Hepatocyte (in vitro differentiated cells): ENCODE data around the gene TMEM63A. TPM values are rescaled to one million over a fixed set of nuclear protein-coding genes. Genes with fewer than 3 reads are reported as not detected.

ENCODE experiments used
- DNase-seq: peaks from one replicate; pipeline ENCODE4 v3.0.0-alpha.2; 2016; ENCODE audit warnings: low spot score
- H2AFZ ChIP-seq: fragments of 200-600 bp; sonication (generic); 2 replicates; pipeline ENCODE4 v1.6.0; 2016; ENCODE audit warnings: antibody characterized with exemption, mild to moderate bottlenecking
- H3K27ac ChIP-seq: fragments of 200-600 bp; sonication (generic); 2 replicates; pipeline ENCODE4 v1.5.1; 2016; ENCODE audit warnings: mild to moderate bottlenecking
- H3K27me3 ChIP-seq: fragments of 200-600 bp; sonication (generic); 2 replicates; pipeline ENCODE4 v1.6.1; 2016
- H3K36me3 ChIP-seq: fragments of 200-600 bp; sonication (generic); replicated peaks from 2 replicates; pipeline ENCODE4 v1.5.1; 2016; ENCODE audit warnings: low read depth; ENCODE audit not compliant: insufficient read depth
- H3K4me1 ChIP-seq: fragments of 200-600 bp; sonication (generic); 2 replicates; pipeline ENCODE4 v1.5.1; 2016; ENCODE audit warnings: mild to moderate bottlenecking, moderate library complexity; ENCODE audit not compliant: insufficient read depth
- H3K4me2 ChIP-seq: fragments of 200-600 bp; sonication (generic); 2 replicates; pipeline ENCODE4 v1.6.0; 2016
- H3K4me3 ChIP-seq: fragments of 200-600 bp; sonication (generic); 2 replicates; pipeline ENCODE4 v1.5.1; 2016; ENCODE audit warnings: mild to moderate bottlenecking
- H3K79me2 ChIP-seq: fragments of 200-600 bp; sonication (generic); 2 replicates; pipeline ENCODE4 v1.6.0; 2017; ENCODE audit warnings: mild to moderate bottlenecking
- H3K9me2 ChIP-seq: fragments of 200-600 bp; sonication (generic); replicated peaks from 2 replicates; pipeline ENCODE4 v1.6.0; 2017; ENCODE audit warnings: mild to moderate bottlenecking; ENCODE audit not compliant: insufficient read depth
- H3K9me3 ChIP-seq: fragments of 200-600 bp; sonication (generic); 2 replicates; pipeline ENCODE4 v1.5.1; 2016; ENCODE audit warnings: low read depth, mild to moderate bottlenecking
- H4K20me1 ChIP-seq: fragments of 200-600 bp; sonication (generic); 2 replicates; pipeline ENCODE4 v1.6.0; 2016; ENCODE audit warnings: mild to moderate bottlenecking; ENCODE audit not compliant: insufficient read depth, poor library complexity, severe bottlenecking
- EZH2 ChIP-seq: fragments of 200-600 bp; sonication (generic); IDR thresholded peaks from 2 replicates; pipeline ENCODE4 v1.6.1; 2016; ENCODE audit warnings: antibody characterized with exemption, mild to moderate bottlenecking, borderline replicate concordance
- EZH2phosphoT487 ChIP-seq: fragments of 200-600 bp; sonication (generic); IDR thresholded peaks from one replicate; pipeline ENCODE4 v1.6.1; 2018; ENCODE audit warnings: antibody characterized with exemption, mild to moderate bottlenecking, low read depth, moderate library complexity; ENCODE audit not compliant: unreplicated experiment, severe bottlenecking
- WGBS: methylation state at CpG from one replicate; pipeline ENCODE4 v1.1.6; 2016; ENCODE audit warnings: low lambda C conversion rate; ENCODE audit errors: missing lambda C conversion rate; 5-methylcytosine and 5-hydroxymethylcytosine counted together
- polyA plus RNA-seq: library from polyadenylated mRNA; unstranded; fragments of >200 nt; fragmentation: Nextera tagmentation; extraction: Ambion mirVana; gene quantifications from 2 replicates; pipeline ENCODE4 v1.2.1, GENCODE V29; 2016
- total RNA-seq: library from RNA; depleted of rRNA; stranded (reverse); fragments of >200 nt; gene quantifications from 2 replicates; pipeline ENCODE4 v1.2.3, GENCODE V29; 2014
- TF ChIP-seq, protein P1 (sequence below): fragments of 200-600 bp; sonication (generic); IDR thresholded peaks from 2 replicates; pipeline ENCODE4 v1.5.1; 2016; ENCODE audit warnings: antibody characterized with exemption, mild to moderate bottlenecking; ENCODE audit not compliant: poor library complexity

Gene TMEM63A
- total and polyA plus RNA-seq, 2 experiments from 2014 or later, result 38.8 to 47.5 TPM

DNA sequence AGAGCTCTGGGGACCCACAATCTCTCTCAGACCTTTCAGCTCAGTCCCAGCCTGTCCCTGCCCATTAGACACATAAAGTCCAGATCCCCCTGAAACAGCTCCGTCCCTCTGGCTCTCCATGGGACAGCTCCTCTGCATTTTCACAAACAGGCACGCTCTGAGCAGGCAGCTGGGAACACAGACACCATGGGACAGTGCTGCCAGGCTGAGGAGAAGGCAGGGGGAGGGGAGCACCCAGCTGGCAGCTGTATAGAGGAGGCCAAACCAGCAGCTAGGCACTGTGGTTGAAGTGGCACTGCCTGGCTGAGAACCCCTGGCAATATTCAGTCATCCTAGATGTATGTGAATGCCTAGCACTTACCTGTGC is 2.0 kb downstream of the TMEM63A start:
- Histone ChIP-seq H3K4me1 (peaks cover 49% of the 10 kb centered on the region), H3K4me3 (no peak overlapping the region), H4K20me1 (no peaks in the 10 kb centered on the region), H3K27ac (peak overlapping the region; percentile 98), H3K36me3 (no peaks in the 10 kb centered on the region), H2AFZ (no peak overlapping the region), H3K9me3 (no peaks in the 10 kb centered on the region), H3K27me3 (no peaks in the 10 kb centered on the region), H3K79me2 (peaks cover 58% of the 10 kb centered on the region), H3K9me2 (no peaks in the 10 kb centered on the region), H3K4me2 (peak overlapping the region; percentile 99)
- TF ChIP-seq, protein P1, sequence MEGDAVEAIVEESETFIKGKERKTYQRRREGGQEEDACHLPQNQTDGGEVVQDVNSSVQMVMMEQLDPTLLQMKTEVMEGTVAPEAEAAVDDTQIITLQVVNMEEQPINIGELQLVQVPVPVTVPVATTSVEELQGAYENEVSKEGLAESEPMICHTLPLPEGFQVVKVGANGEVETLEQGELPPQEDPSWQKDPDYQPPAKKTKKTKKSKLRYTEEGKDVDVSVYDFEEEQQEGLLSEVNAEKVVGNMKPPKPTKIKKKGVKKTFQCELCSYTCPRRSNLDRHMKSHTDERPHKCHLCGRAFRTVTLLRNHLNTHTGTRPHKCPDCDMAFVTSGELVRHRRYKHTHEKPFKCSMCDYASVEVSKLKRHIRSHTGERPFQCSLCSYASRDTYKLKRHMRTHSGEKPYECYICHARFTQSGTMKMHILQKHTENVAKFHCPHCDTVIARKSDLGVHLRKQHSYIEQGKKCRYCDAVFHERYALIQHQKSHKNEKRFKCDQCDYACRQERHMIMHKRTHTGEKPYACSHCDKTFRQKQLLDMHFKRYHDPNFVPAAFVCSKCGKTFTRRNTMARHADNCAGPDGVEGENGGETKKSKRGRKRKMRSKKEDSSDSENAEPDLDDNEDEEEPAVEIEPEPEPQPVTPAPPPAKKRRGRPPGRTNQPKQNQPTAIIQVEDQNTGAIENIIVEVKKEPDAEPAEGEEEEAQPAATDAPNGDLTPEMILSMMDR, result no peak
- no peak for TF ChIP-seq EZH2phosphoT487
- no peak for TF ChIP-seq EZH2
- no peak for DNase-seq
- WGBS, result 78% methylated on average over 2 of the region's 2 CpGs

DNA sequence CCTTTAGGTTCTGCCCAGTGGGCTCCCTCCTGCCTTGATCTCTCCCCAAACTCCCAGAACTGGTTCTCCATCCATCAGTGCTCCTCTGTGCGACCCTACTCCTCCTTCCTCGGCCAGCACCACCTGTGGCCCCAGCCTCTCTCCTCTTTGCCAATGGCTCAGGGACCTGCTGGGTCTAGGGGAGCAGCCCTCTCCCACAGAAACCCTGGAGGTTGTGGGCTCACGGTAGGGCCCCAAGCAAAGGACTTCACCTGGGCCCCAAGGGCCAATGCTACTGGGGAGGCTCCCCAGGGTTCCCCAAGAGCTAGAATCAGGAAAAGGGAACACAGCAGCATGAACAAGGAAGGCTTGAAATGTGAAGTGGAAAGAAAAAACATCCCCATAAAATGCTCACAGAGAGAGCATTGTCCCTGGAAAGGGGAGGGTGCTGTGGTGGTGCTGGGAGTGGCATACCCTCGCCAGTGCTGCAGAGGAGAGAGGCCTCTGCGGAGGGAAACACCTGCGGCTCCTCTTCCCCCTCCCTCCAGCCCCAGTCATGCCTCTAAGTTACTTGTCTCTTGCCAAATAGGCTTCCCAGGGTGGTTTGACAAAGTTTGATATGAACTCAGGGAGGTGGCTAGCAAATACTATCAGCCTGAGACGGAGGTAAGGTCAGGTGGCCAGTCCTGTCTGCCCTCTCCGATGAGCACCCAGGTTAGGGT is 2.5 kb downstream of the TMEM63A start:
- Histone ChIP-seq H2AFZ (no peak overlapping the region), H3K4me2 (peak overlapping the region; percentile 99), H3K9me3 (no peaks in the 10 kb centered on the region), H3K36me3 (no peaks in the 10 kb centered on the region), H3K9me2 (no peaks in the 10 kb centered on the region), H3K4me3 (no peak overlapping the region), H4K20me1 (no peaks in the 10 kb centered on the region), H3K27ac (peak overlapping the region; percentile 98), H3K4me1 (peaks cover 54% of the 10 kb centered on the region), H3K79me2 (peaks cover 60% of the 10 kb centered on the region), H3K27me3 (no peaks in the 10 kb centered on the region)
- peak; percentile 68 for DNase-seq
- no peak for TF ChIP-seq EZH2
- no peak for TF ChIP-seq EZH2phosphoT487
- TF ChIP-seq, protein P1, result no peak
- WGBS, result 68% methylated on average over 8 of the region's 8 CpGs

DNA sequence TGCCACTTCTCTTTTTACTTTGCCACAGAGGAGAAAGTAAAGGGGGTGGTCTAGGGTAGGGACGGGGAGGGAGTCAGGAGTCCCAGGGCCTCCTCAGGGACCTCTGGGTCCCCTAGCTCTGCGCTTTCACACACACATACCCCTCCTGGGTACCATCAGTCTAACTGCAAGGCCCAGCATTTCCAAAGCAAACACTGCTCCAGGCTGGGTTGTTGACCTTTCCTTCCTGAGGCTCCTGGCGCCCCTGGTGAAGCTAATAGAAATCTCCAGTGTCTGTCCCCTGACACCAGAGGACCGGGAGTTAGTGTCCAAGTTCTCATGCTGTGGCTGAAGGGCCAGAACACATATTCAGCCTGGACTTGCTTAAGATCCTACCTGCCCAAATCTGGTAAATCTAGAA is 3.9 kb downstream of the TMEM63A start:
- no peaks in the 10 kb centered on the region for H3K36me3 ChIP-seq
- TF ChIP-seq, protein P1, result no peak
- TF ChIP-seq EZH2phosphoT487 (no peak), EZH2 (no peak)

DNA sequence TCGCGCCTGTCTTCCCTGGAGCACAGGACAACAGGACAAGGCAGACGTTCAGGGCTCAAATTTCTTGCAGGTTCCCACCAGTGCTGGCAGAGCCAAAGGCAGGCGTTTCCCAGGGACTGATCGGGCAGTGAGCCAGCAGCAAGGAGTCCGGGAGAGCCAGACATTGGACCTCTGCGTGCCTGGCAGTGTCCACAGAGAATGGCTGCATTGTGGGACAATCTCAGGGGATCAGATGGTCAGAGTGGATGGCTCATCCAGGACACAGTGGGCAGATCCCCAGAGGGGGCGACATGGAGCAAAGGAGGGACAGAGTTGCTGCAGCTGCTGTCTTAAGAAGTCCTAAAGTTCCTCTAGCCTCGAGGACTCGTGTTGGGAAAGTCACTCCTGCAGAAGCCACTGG is 4.6 kb downstream of the TMEM63A start:
- H3K27ac ChIP-seq, result peak overlapping the region; percentile 98
- no peaks in the 10 kb centered on the region for H3K36me3 ChIP-seq
- H3K27me3 ChIP-seq, result no peaks in the 10 kb centered on the region
- 62% methylated on average over 10 of the region's 10 CpGs for WGBS
- no peaks in the 10 kb centered on the region for H3K9me3 ChIP-seq
- TF ChIP-seq, protein P1, result peak; percentile 33
- no peak for TF ChIP-seq EZH2phosphoT487
- H4K20me1 ChIP-seq, result no peaks in the 10 kb centered on the region
- no peak overlapping the region for H3K4me3 ChIP-seq
- peaks cover 56% of the 10 kb centered on the region for H3K79me2 ChIP-seq
- H3K4me1 ChIP-seq, result peaks cover 50% of the 10 kb centered on the region
- peak; percentile 60 for DNase-seq
- peak overlapping the region; percentile 99 for H3K4me2 ChIP-seq
- H3K9me2 ChIP-seq, result no peaks in the 10 kb centered on the region
- no peak overlapping the region for H2AFZ ChIP-seq

More for the DNA sequence above, 3.9 kb downstream of the TMEM63A start:
- Histone ChIP-seq H3K4me2 (peak overlapping the region; percentile 99), H4K20me1 (no peaks in the 10 kb centered on the region), H2AFZ (no peak overlapping the region), H3K27ac (peak overlapping the region; percentile 98), H3K27me3 (no peaks in the 10 kb centered on the region), H3K4me1 (peaks cover 54% of the 10 kb centered on the region), H3K4me3 (no peak overlapping the region), H3K9me3 (no peaks in the 10 kb centered on the region), H3K79me2 (peaks cover 61% of the 10 kb centered on the region), H3K9me2 (no peaks in the 10 kb centered on the region)
- WGBS, result 75% methylated on average over 4 of the region's 4 CpGs
- DNase-seq, result no peak
